ENCODE measurements around the gene SERBP1. TPM values are rescaled to one million over a fixed set of nuclear protein-coding genes. Genes with fewer than 3 reads are reported as not detected.
A peak's percentile ranks its signal among the peaks of the same experiment; 100 is the strongest.

SERBP1 gene
- total RNA-seq, 6 donors from 2014 or later = 93.2 to 199 (median 138) TPM

GRCh38 chr1:67433837-67434236 is 3.6 kb upstream of the SERBP1 start:
- DNase-seq (no peak), ATAC-seq (ENCODE audit: low FRiP score in 2 of 2) (no peak)
- no peak for TF ChIP-seq CTCF (IDR thresholded peaks at IDR 0.05)
- no peak for TF ChIP-seq POLR2AphosphoS5 (IDR thresholded peaks at IDR 0.05)
- no peak for TF ChIP-seq POLR2A (IDR thresholded peaks at IDR 0.05)
- TF ChIP-seq EP300 (IDR thresholded peaks at IDR 0.05) = no peak
- WGBS, 2 donors = 61 to 63% methylated on average over 2 of the region's 2 CpGs
- no peaks in the 10 kb centered on the region for H3K36me3 ChIP-seq
- no peak overlapping the region for H3K4me3 ChIP-seq
- H3K4me1 ChIP-seq = peaks cover 6 to 9% (median 8%) of the 10 kb centered on the region in 4 donors
- H3K9me3 ChIP-seq = no peaks in the 10 kb centered on the region
- H3K27me3 ChIP-seq = no peaks in the 10 kb centered on the region
- H3K27ac ChIP-seq = no peak overlapping the region

- peaks cover 8 to 20% (median 11%) of the 10 kb centered on the region in 4 donors for H3K4me1 ChIP-seq
- WGBS, 2 donors = 70 to 72% methylated on average over 1 of the region's 1 CpG
Observed at GRCh38 chr1:67432745-67433144, 2.5 kb upstream of the SERBP1 start.

GRCh38 chr1:67431869-67432578 is 1.8 kb upstream of the SERBP1 start:
- Histone ChIP-seq H3K27ac (no peak overlapping the region), H3K9me3 (no peaks in the 10 kb centered on the region), H3K4me1 (peaks cover 11 to 28% (median 18%) of the 10 kb centered on the region in 4 donors), H3K27me3 (no peaks in the 10 kb centered on the region), H3K4me3 (peak overlapping the region in 1 of 4 donors; percentile 75), H3K36me3 (no peaks in the 10 kb centered on the region)
- DNase-seq (no peak), ATAC-seq (ENCODE audit: low FRiP score in 2 of 2) (no peak)
- TF ChIP-seq EP300 (IDR thresholded peaks at IDR 0.05) (no peak), POLR2A (IDR thresholded peaks at IDR 0.05) (no peak), POLR2AphosphoS5 (IDR thresholded peaks at IDR 0.05) (no peak), CTCF (IDR thresholded peaks at IDR 0.05) (no peak)
- 75 to 82% methylated on average over 8 of the region's 8 CpGs for WGBS, 2 donors

More at GRCh38 chr1:67432745-67433144, 2.5 kb upstream of the SERBP1 start:
- DNase-seq (no peak), ATAC-seq (ENCODE audit: low FRiP score in 2 of 2) (no peak)
- TF ChIP-seq CTCF (IDR thresholded peaks at IDR 0.05) (no peak), POLR2A (IDR thresholded peaks at IDR 0.05) (no peak), EP300 (IDR thresholded peaks at IDR 0.05) (no peak), POLR2AphosphoS5 (IDR thresholded peaks at IDR 0.05) (no peak)
- no peaks in the 10 kb centered on the region for H3K36me3 ChIP-seq
- no peaks in the 10 kb centered on the region for H3K9me3 ChIP-seq
- no peak overlapping the region for H3K27ac ChIP-seq
- no peaks in the 10 kb centered on the region for H3K27me3 ChIP-seq
- no peak overlapping the region for H3K4me3 ChIP-seq

GRCh38 chr1:67431156-67431765 is 1.1 kb upstream of the SERBP1 start:
- 19 to 21% methylated on average over 12 of the region's 12 CpGs for WGBS, 2 donors
- peak overlapping the region; percentile 56 to 85 (median 76) for H3K4me3 ChIP-seq
- TF ChIP-seq POLR2A (IDR thresholded peaks at IDR 0.05) (no peak), CTCF (IDR thresholded peaks at IDR 0.05) (no peak), EP300 (IDR thresholded peaks at IDR 0.05) (peak in 1 of 4 donors; percentile 10), POLR2AphosphoS5 (IDR thresholded peaks at IDR 0.05) (no peak)
- DNase-seq (no peak), ATAC-seq (ENCODE audit: low FRiP score in 2 of 2) (no peak)
- no peaks in the 10 kb centered on the region for H3K27me3 ChIP-seq
- no peaks in the 10 kb centered on the region for H3K36me3 ChIP-seq
- no peaks in the 10 kb centered on the region for H3K9me3 ChIP-seq
- peaks cover 19 to 35% (median 23%) of the 10 kb centered on the region in 4 donors for H3K4me1 ChIP-seq
- peak overlapping the region; percentile 90 to 92 (median 91) for H3K27ac ChIP-seq

Data from upper lobe of left lung (tissue), 6 donors.